ENCODE data around the gene CCDC141.

Gene CCDC141

DNA sequence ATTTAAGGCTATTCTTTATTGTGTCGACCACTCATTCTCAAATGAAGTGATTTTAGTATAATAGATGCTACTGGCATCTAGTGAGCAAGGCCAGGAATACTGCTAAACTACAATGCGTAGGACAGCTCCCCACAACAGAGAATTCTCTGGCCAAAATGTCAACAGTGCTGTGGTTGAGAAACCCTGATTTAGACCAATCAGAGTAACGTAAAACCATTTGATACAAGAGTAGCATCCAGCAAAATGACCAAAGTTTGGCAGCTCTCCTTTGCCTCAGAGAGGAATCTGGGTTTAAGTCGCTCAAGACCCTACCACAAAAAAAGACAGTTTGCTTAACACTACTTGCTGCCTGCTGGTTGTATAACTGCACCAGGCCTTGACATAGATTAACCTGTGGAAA, 205.7 kb downstream of the CCDC141 start:
- TF ChIP-seq, protein P1, sequence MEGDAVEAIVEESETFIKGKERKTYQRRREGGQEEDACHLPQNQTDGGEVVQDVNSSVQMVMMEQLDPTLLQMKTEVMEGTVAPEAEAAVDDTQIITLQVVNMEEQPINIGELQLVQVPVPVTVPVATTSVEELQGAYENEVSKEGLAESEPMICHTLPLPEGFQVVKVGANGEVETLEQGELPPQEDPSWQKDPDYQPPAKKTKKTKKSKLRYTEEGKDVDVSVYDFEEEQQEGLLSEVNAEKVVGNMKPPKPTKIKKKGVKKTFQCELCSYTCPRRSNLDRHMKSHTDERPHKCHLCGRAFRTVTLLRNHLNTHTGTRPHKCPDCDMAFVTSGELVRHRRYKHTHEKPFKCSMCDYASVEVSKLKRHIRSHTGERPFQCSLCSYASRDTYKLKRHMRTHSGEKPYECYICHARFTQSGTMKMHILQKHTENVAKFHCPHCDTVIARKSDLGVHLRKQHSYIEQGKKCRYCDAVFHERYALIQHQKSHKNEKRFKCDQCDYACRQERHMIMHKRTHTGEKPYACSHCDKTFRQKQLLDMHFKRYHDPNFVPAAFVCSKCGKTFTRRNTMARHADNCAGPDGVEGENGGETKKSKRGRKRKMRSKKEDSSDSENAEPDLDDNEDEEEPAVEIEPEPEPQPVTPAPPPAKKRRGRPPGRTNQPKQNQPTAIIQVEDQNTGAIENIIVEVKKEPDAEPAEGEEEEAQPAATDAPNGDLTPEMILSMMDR (IDR thresholded peaks at IDR 0.05; ENCODE audit: low read depth, low read length, missing control alignments), result no peak
- no peak for DNase-seq (ENCODE audit: extremely low read depth, low read depth)
- no peak overlapping the region for H3K4me3 ChIP-seq (replicated peaks; ENCODE audit: low read depth, low read length)

DNA sequence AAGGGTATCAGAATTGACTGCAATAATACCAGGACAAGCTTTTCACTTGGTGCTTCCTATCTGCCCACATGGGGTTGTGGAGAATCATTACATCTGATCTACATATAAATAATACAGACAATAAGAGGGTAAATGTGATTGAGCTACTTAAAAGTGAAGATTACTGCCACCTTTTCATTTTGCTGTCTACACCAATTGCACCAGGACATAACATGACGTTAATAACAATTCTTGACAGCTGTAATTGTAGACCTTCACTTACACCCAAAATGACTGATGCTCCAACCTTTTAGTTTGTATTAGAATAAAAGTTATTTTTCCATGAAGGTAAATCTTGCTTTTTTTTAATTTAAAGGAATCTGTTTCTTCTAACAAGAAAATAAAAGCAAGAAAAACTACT, 206.2 kb downstream of the CCDC141 start:
- DNase-seq (ENCODE audit: extremely low read depth, low read depth), result no peak
- TF ChIP-seq, protein P1 (IDR thresholded peaks at IDR 0.05; ENCODE audit: low read depth, low read length, missing control alignments), result no peak
- no peak overlapping the region for H3K4me3 ChIP-seq (replicated peaks; ENCODE audit: low read depth, low read length)

- TF ChIP-seq, protein P1 (IDR thresholded peaks at IDR 0.05; ENCODE audit: low read depth, low read length, missing control alignments), result no peak
- DNase-seq (ENCODE audit: extremely low read depth, low read depth), result no peak
- H3K4me3 ChIP-seq (replicated peaks; ENCODE audit: low read depth, low read length), result no peak overlapping the region
Observed at GRCh38 chr2:178836807-178837206, 213.1 kb downstream of the CCDC141 start.

- no peak overlapping the region for H3K4me3 ChIP-seq (replicated peaks; ENCODE audit: low read depth, low read length)
- DNase-seq (ENCODE audit: extremely low read depth, low read depth), result no peak
- TF ChIP-seq, protein P1 (IDR thresholded peaks at IDR 0.05; ENCODE audit: low read depth, low read length, missing control alignments), result no peak
Observed at GRCh38 chr2:178834086-178834485, 215.9 kb downstream of the CCDC141 start.

DNA sequence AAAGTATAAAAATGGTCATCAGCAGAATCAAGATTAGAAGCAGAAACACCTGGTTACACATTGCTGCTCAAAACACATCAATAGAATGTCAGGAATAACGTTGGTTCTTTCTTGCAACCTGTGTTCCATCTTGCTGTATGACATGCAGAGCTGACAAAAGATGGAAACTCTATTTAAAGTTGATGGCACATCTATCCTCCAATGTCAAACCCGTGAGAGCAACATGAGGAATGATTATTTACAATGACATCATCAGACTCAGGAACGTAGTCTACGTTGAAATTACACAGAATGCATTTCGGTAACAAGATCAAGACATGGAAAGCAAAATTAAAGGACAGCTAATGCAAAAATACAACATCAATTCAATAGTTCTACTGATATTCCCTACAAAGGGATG, 216.6 kb downstream of the CCDC141 start:
- DNase-seq (ENCODE audit: extremely low read depth, low read depth), result no peak
- TF ChIP-seq, protein P1 (IDR thresholded peaks at IDR 0.05; ENCODE audit: low read depth, low read length, missing control alignments), result no peak
- no peak overlapping the region for H3K4me3 ChIP-seq (replicated peaks; ENCODE audit: low read depth, low read length)

- no peak for DNase-seq (ENCODE audit: extremely low read depth, low read depth)
- TF ChIP-seq, protein P1 (IDR thresholded peaks at IDR 0.05; ENCODE audit: low read depth, low read length, missing control alignments), result no peak
- H3K4me3 ChIP-seq (replicated peaks; ENCODE audit: low read depth, low read length), result no peak overlapping the region
Observed at GRCh38 chr2:178830451-178830850, 219.5 kb downstream of the CCDC141 start.

GRCh38 chr2:178829981-178830380, 220.0 kb downstream of the CCDC141 start:
- no peak overlapping the region for H3K4me3 ChIP-seq (replicated peaks; ENCODE audit: low read depth, low read length)
- TF ChIP-seq, protein P1 (IDR thresholded peaks at IDR 0.05; ENCODE audit: low read depth, low read length, missing control alignments), result no peak
- DNase-seq (ENCODE audit: extremely low read depth, low read depth), result no peak

Data from HFF-Myc (cell line).